Karpas-422 (cell line): ENCODE results near the gene KCTD18. TPM values are rescaled to one million over a fixed set of nuclear protein-coding genes. Genes with fewer than 3 reads are reported as not detected.

Experiments used
- DNase-seq: peaks from one replicate; pipeline ENCODE4 v3.0.0-alpha.2; 2015
- H2AFZ ChIP-seq: fragments of 200-600 bp; sonication (generic); 2 replicates; pipeline ENCODE4 v1.6.1; 2014; ENCODE audit warnings: antibody characterized with exemption, low read length, mixed read lengths
- H3K27ac ChIP-seq: fragments of 200-600 bp; sonication (generic); 2 replicates; pipeline ENCODE4 v1.5.1; 2014; ENCODE audit warnings: mild to moderate bottlenecking, low read length, moderate library complexity
- H3K27me3 ChIP-seq: fragments of 200-600 bp; sonication (generic); 2 replicates; pipeline ENCODE4 v1.6.1; 2014; ENCODE audit warnings: low read length, mixed read lengths
- H3K36me3 ChIP-seq: fragments of 200-600 bp; sonication (generic); 2 replicates; pipeline ENCODE4 v1.6.1; 2014; ENCODE audit warnings: low read length, mixed read lengths; ENCODE audit not compliant: insufficient read depth
- H3K4me1 ChIP-seq: fragments of 200-600 bp; sonication (generic); 2 replicates; pipeline ENCODE4 v1.6.1; 2014; ENCODE audit warnings: mild to moderate bottlenecking, low read length, mixed read lengths
- H3K4me2 ChIP-seq: fragments of 200-600 bp; sonication (generic); 2 replicates; pipeline ENCODE4 v1.6.1; 2014; ENCODE audit warnings: low read length, low read depth, mild to moderate bottlenecking; ENCODE audit not compliant: poor library complexity, severe bottlenecking
- H3K4me3 ChIP-seq: fragments of 200-600 bp; sonication (generic); 2 replicates; pipeline ENCODE4 v1.5.1; 2014; ENCODE audit warnings: mild to moderate bottlenecking, antibody characterized with exemption, low read length, mixed read lengths
- H3K79me2 ChIP-seq: fragments of 200-600 bp; sonication (generic); 2 replicates; pipeline ENCODE4 v1.6.1; 2014; ENCODE audit warnings: mild to moderate bottlenecking, low read length, mixed read lengths
- H3K9ac ChIP-seq: fragments of 200-600 bp; sonication (generic); 2 replicates; pipeline ENCODE4 v1.6.0; 2014; ENCODE audit warnings: low read length
- H3K9me2 ChIP-seq: fragments of 200-600 bp; sonication (generic), shearing (Covaris generic); replicated peaks from 2 replicates; pipeline ENCODE4 v1.6.0; 2014; ENCODE audit warnings: mild to moderate bottlenecking, low read length, moderate library complexity; ENCODE audit not compliant: insufficient read depth
- H3K9me3 ChIP-seq: fragments of 300-700, 200-600 bp; sonication (generic); 2 replicates; pipeline ENCODE4 v1.6.1; 2014; ENCODE audit warnings: low read length, mixed read lengths
- H4K20me1 ChIP-seq: fragments of 200-600 bp; sonication (generic); 2 replicates; pipeline ENCODE4 v1.6.1; 2014; ENCODE audit warnings: mild to moderate bottlenecking, antibody characterized with exemption, low read length, low read depth; ENCODE audit not compliant: insufficient read depth
- total RNA-seq: library from RNA; depleted of rRNA; stranded (reverse); fragments of >200 nt; shearing (Covaris generic); gene quantifications from 2 replicates; pipeline ENCODE4 v1.2.3, GENCODE V29; 2014; ENCODE audit warnings: low replicate concordance

KCTD18 gene
- total RNA-seq, 1 experiment from 2014 or later = 28.1 TPM

DNA sequence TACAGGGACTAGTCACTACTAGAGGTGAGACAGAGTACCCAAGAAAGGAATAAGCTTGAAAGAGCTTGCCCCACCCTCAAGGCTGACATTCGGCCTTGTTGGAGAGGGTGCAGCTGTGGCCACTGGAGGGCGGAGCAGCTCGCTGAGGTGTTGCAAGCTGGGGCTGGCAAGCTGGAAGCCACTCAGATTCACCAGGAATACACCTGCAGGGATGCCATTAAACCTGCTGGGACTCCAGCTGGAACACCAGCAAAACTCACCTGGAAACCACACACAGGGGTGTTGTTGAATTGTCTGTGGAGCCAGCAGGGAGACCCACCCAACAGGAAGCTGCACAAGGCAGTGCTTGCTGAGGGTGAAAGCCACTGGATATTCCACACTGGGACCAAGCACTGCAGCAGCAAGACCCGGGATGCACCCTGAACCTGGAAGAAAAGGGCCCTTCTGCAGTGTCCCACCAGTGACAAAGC, 26.1 kb downstream of the KCTD18 start:
- no peak overlapping the region for H3K4me2 ChIP-seq
- no peak overlapping the region for H3K9ac ChIP-seq
- no peak overlapping the region for H2AFZ ChIP-seq
- no peaks in the 10 kb centered on the region for H4K20me1 ChIP-seq
- no peak overlapping the region for H3K27ac ChIP-seq
- no peaks in the 10 kb centered on the region for H3K36me3 ChIP-seq
- no peaks in the 10 kb centered on the region for H3K9me2 ChIP-seq
- no peaks in the 10 kb centered on the region for H3K27me3 ChIP-seq
- no peaks in the 10 kb centered on the region for H3K4me1 ChIP-seq
- H3K4me3 ChIP-seq = no peak overlapping the region
- no peaks in the 10 kb centered on the region for H3K9me3 ChIP-seq
- H3K79me2 ChIP-seq = no peaks in the 10 kb centered on the region
- peak; percentile 73 for DNase-seq

GRCh38 chr2:200482194-200482593, 27.7 kb downstream of the KCTD18 start:
- Histone ChIP-seq H3K36me3 (no peaks in the 10 kb centered on the region), H3K9me2 (no peaks in the 10 kb centered on the region), H3K9ac (no peak overlapping the region), H3K9me3 (no peaks in the 10 kb centered on the region), H4K20me1 (no peaks in the 10 kb centered on the region), H3K4me2 (no peak overlapping the region), H3K79me2 (no peaks in the 10 kb centered on the region), H3K4me1 (no peaks in the 10 kb centered on the region), H3K27ac (no peak overlapping the region), H2AFZ (no peak overlapping the region), H3K27me3 (no peaks in the 10 kb centered on the region), H3K4me3 (no peak overlapping the region)
- no peak for DNase-seq

GRCh38 chr2:200479692-200480265, 30.1 kb downstream of the KCTD18 start:
- H3K9me2 ChIP-seq = no peaks in the 10 kb centered on the region
- H3K4me1 ChIP-seq = no peaks in the 10 kb centered on the region
- H3K79me2 ChIP-seq = no peaks in the 10 kb centered on the region
- H3K4me2 ChIP-seq = no peak overlapping the region
- H3K9ac ChIP-seq = no peak overlapping the region
- DNase-seq = no peak
- no peaks in the 10 kb centered on the region for H3K27me3 ChIP-seq
- H2AFZ ChIP-seq = no peak overlapping the region
- H3K4me3 ChIP-seq = no peak overlapping the region
- no peak overlapping the region for H3K27ac ChIP-seq
- H3K9me3 ChIP-seq = no peaks in the 10 kb centered on the region
- H4K20me1 ChIP-seq = no peaks in the 10 kb centered on the region
- H3K36me3 ChIP-seq = no peaks in the 10 kb centered on the region

DNA sequence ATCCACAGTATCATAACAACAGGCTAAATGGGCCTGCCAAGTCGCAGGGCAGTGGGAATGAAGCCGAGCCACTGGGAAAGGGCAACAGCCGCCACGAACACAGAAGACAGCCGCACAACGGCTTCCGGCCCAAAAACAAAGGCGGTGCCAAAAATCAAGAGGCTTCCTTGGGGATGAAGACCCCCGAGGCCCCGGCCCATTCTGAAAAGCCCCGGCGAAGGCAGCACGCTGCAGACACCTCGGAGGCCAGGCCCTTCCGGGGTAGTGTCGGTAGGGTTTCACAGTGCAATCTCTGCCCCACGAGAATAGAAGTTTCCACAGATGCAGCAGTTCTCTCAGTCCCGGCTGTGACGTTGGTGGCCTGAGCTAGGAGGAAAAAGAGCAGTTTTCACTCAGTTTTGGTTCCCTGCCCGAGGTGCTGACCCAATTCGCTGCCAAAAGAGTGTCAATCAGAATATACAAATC, 32.2 kb downstream of the KCTD18 start:
- no peak for DNase-seq

GRCh38 chr2:200476836-200477235, 33.0 kb downstream of the KCTD18 start:
- H3K9me2 ChIP-seq = no peaks in the 10 kb centered on the region
- no peaks in the 10 kb centered on the region for H3K9me3 ChIP-seq
- no peak for DNase-seq
- no peaks in the 10 kb centered on the region for H4K20me1 ChIP-seq
- no peak overlapping the region for H3K9ac ChIP-seq
- H3K36me3 ChIP-seq = no peaks in the 10 kb centered on the region
- H3K27ac ChIP-seq = no peak overlapping the region
- H3K27me3 ChIP-seq = no peaks in the 10 kb centered on the region
- H3K4me1 ChIP-seq = no peaks in the 10 kb centered on the region
- no peaks in the 10 kb centered on the region for H3K79me2 ChIP-seq
- no peak overlapping the region for H3K4me3 ChIP-seq
- H2AFZ ChIP-seq = no peak overlapping the region
- H3K4me2 ChIP-seq = no peak overlapping the region

More for the DNA sequence above, 32.2 kb downstream of the KCTD18 start:
- Histone ChIP-seq H3K4me1 (no peaks in the 10 kb centered on the region), H3K27ac (no peak overlapping the region), H2AFZ (no peak overlapping the region), H3K36me3 (no peaks in the 10 kb centered on the region), H3K9me2 (no peaks in the 10 kb centered on the region), H3K4me3 (no peak overlapping the region), H3K9ac (no peak overlapping the region), H3K9me3 (no peaks in the 10 kb centered on the region), H3K27me3 (no peaks in the 10 kb centered on the region), H4K20me1 (no peaks in the 10 kb centered on the region), H3K4me2 (no peak overlapping the region), H3K79me2 (no peaks in the 10 kb centered on the region)

DNA sequence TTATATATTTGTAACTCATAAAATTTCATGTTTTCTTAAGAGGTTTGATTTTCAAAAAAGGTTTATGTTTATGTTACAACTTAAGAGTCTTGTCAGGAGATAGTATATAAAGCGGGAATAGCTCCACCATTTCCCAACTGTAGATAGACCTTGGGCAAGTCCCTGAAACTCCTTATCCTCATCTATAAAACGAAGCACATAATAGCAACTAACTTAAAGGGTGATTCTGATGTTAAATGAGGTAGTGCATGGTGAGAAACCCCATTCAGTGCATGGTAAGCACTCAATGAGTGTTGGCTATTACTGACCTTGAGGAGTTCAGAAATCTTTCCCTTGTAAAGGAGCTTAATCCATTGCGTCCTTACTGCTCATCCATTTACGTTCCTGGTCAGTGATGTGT, 34.1 kb downstream of the KCTD18 start:
- no peak overlapping the region for H3K9ac ChIP-seq
- no peaks in the 10 kb centered on the region for H3K9me3 ChIP-seq
- no peak overlapping the region for H3K4me2 ChIP-seq
- H3K27me3 ChIP-seq = no peaks in the 10 kb centered on the region
- no peaks in the 10 kb centered on the region for H3K79me2 ChIP-seq
- H4K20me1 ChIP-seq = no peaks in the 10 kb centered on the region
- DNase-seq = no peak
- no peak overlapping the region for H3K27ac ChIP-seq
- H2AFZ ChIP-seq = no peak overlapping the region
- no peak overlapping the region for H3K4me3 ChIP-seq
- no peaks in the 10 kb centered on the region for H3K9me2 ChIP-seq
- no peaks in the 10 kb centered on the region for H3K4me1 ChIP-seq
- H3K36me3 ChIP-seq = no peaks in the 10 kb centered on the region

- no peak for DNase-seq
- Histone ChIP-seq H3K9ac (no peak overlapping the region), H3K9me2 (no peaks in the 10 kb centered on the region), H3K4me2 (no peak overlapping the region), H3K27me3 (no peaks in the 10 kb centered on the region), H2AFZ (no peak overlapping the region), H3K27ac (no peak overlapping the region), H3K36me3 (no peaks in the 10 kb centered on the region), H3K4me1 (no peaks in the 10 kb centered on the region), H3K9me3 (no peaks in the 10 kb centered on the region), H4K20me1 (no peaks in the 10 kb centered on the region), H3K4me3 (no peak overlapping the region), H3K79me2 (no peaks in the 10 kb centered on the region)
These were observed 36.9 kb downstream of the KCTD18 start for GRCh38 chr2:200472853-200473464.

GRCh38 chr2:200471928-200472645, 37.8 kb downstream of the KCTD18 start:
- H3K79me2 ChIP-seq = no peaks in the 10 kb centered on the region
- H3K9me3 ChIP-seq = no peaks in the 10 kb centered on the region
- H3K27me3 ChIP-seq = no peaks in the 10 kb centered on the region
- DNase-seq = no peak
- no peak overlapping the region for H2AFZ ChIP-seq
- no peaks in the 10 kb centered on the region for H4K20me1 ChIP-seq
- H3K4me3 ChIP-seq = no peak overlapping the region
- no peak overlapping the region for H3K4me2 ChIP-seq
- no peak overlapping the region for H3K9ac ChIP-seq
- no peak overlapping the region for H3K27ac ChIP-seq
- no peaks in the 10 kb centered on the region for H3K36me3 ChIP-seq
- no peaks in the 10 kb centered on the region for H3K4me1 ChIP-seq
- no peaks in the 10 kb centered on the region for H3K9me2 ChIP-seq
